HCT116 (cell line): ENCODE measurements around the gene MTIF3. TPM values are rescaled to one million over a fixed set of nuclear protein-coding genes. Genes with fewer than 3 reads are reported as not detected.

ENCODE experiments used
- ATAC-seq: fragments of 200-7000 bp; cut with Tn5 transposase; 2 replicates; pipeline ENCODE4 v1.9.1; 2020; ENCODE audit warnings: mild to moderate bottlenecking, moderate library complexity
- BruUV-seq: library from RNA; stranded (reverse); fragments of 400-500 nt; replicated peaks from 2 replicates; lab custom pipeline; 2021; lab: Mats Ljungman, UMichigan
- CTCF ChIA-PET: fragments of 300-600 bp; sonication (Branson Sonifier 250); formaldehyde crosslinking; loops from one replicate; lab custom pipeline; 2021; ENCODE audit warnings: antibody characterized with exemption; lab: Charles Lee
- POLR2A ChIA-PET: fragments of 300-600, 350-600 bp; sonication (Branson Sonifier 250); formaldehyde crosslinking; loops from one replicate; lab custom pipeline; 2021; ENCODE audit warnings: antibody characterized with exemption; lab: Charles Lee
- RAD21 ChIA-PET, 2 experiments: fragments of 300-600 bp; sonication (Branson Sonifier 250); formaldehyde crosslinking; loops; one replicate each; lab custom pipeline; 2023; ENCODE audit warnings: low total read pairs in 2 of 2; ENCODE audit not compliant: uncharacterized antibody in 2 of 2, unreplicated experiment in 2 of 2, low non-redundant PET in 1 of 2; lab: Charles Lee
- DNase-seq: peaks from one replicate; pipeline ENCODE4 v3.0.0-alpha.2; 2010; ENCODE audit warnings: low read depth, low spot score
- H2AFZ ChIP-seq: fragments of 200-600 bp; shearing (Covaris generic), sonication (generic); 2 replicates; pipeline ENCODE4 v1.6.1; 2017; ENCODE audit warnings: low read depth, mixed run types, mixed read lengths, antibody characterized with exemption, low read length; ENCODE audit not compliant: poor library complexity, severe bottlenecking
- H3K27ac ChIP-seq: 2 replicates; pipeline ENCODE4 v1.5.1; 2012; ENCODE audit warnings: low read depth, low read length
- H3K27me3 ChIP-seq: fragments of 200-600 bp; sonication (generic); 2 replicates; pipeline ENCODE4 v1.6.1; 2016; ENCODE audit warnings: mixed run types, low read length, mixed read lengths; ENCODE audit not compliant: insufficient read depth
- H3K36me3 ChIP-seq, 2 experiments: fragments of 200-500 bp in 1 of 2; fragments of 200-600 bp in 1 of 2; sonication (Bioruptor generic) in 1 of 2; sonication (generic) in 1 of 2; 2 replicates each; pipeline versions ENCODE4 v1.5.1 to v1.6.1; 2014 to 2016; ENCODE audit warnings: low read length in 2 of 2, inconsistent platforms in 1 of 2, mixed read lengths in 1 of 2, mixed run types in 1 of 2; ENCODE audit not compliant: insufficient read depth in 2 of 2, control insufficient read depth in 1 of 2
- H3K4me1 ChIP-seq, 2 experiments: fragments of 200-600 bp in 1 of 2; sonication (generic) in 1 of 2; 2 replicates each; pipeline versions ENCODE4 v1.5.1 to v1.6.1; 2012 to 2017; ENCODE audit warnings: low read length in 2 of 2, inconsistent platforms in 1 of 2, mild to moderate bottlenecking in 1 of 2, mixed read lengths in 1 of 2, mixed run types in 1 of 2, moderate library complexity in 1 of 2; ENCODE audit not compliant: insufficient read depth in 2 of 2, control insufficient read depth in 1 of 2
- H3K4me2 ChIP-seq: fragments of 200-600 bp; sonication (generic); 2 replicates; pipeline ENCODE4 v1.6.1; 2017; ENCODE audit warnings: mixed run types, low read length, mixed read lengths
- H3K4me3 ChIP-seq, 2 experiments: fragments of 200-600 bp in 1 of 2; sonication (generic) in 1 of 2; replicated peaks in 1 of 2; 2 replicates each; pipeline ENCODE4 v1.5.1; 2011 to 2016; ENCODE audit warnings: low read length in 2 of 2, control low read depth in 1 of 2, low read depth in 1 of 2, mild to moderate bottlenecking in 1 of 2, mixed read lengths in 1 of 2, mixed run types in 1 of 2
- H3K79me2 ChIP-seq: fragments of 200-600 bp; sonication (generic); 2 replicates; pipeline ENCODE4 v1.6.1; 2017; ENCODE audit warnings: mild to moderate bottlenecking, mixed run types, low read length, moderate library complexity, mixed read lengths; ENCODE audit not compliant: insufficient read depth
- H3K9ac ChIP-seq: fragments of 200-600 bp; sonication (generic); 2 replicates; pipeline ENCODE4 v1.6.1; 2016; ENCODE audit warnings: low read length, mixed read lengths
- H3K9me2 ChIP-seq: fragments of 200-600 bp; sonication (generic), shearing (Covaris generic); 2 replicates; pipeline ENCODE4 v1.6.1; 2017; ENCODE audit warnings: mixed run types, mild to moderate bottlenecking, moderate library complexity; ENCODE audit not compliant: insufficient read depth
- H3K9me3 ChIP-seq, 2 experiments: fragments of 200-500 bp in 1 of 2; fragments of 200-600 bp in 1 of 2; sonication (Bioruptor generic) in 1 of 2; sonication (generic) in 1 of 2; 2 replicates each; pipeline ENCODE4 v1.6.1; 2014 to 2017; ENCODE audit warnings: low read length in 2 of 2, mixed read lengths in 2 of 2, inconsistent platforms in 1 of 2, low read depth in 1 of 2, mild to moderate bottlenecking in 1 of 2, mixed run types in 1 of 2, moderate library complexity in 1 of 2; ENCODE audit not compliant: control insufficient read depth in 1 of 2, insufficient read depth in 1 of 2
- H4K20me1 ChIP-seq: fragments of 200-600 bp; sonication (generic), shearing (Covaris generic); 2 replicates; pipeline ENCODE4 v1.6.1; 2017; ENCODE audit warnings: mixed run types, mild to moderate bottlenecking, moderate library complexity; ENCODE audit not compliant: insufficient read depth
- ATF3 ChIP-seq: IDR thresholded peaks from 2 replicates; pipeline ENCODE4 v1.6.1; 2012
- CBX3 ChIP-seq: IDR thresholded peaks from 2 replicates; pipeline ENCODE4 v1.6.1; 2012; ENCODE audit warnings: low read depth
- CEBPB ChIP-seq: IDR thresholded peaks from 2 replicates; pipeline ENCODE4 v1.6.1; 2012; ENCODE audit warnings: low read depth
- EGR1 ChIP-seq: IDR thresholded peaks from 2 replicates; pipeline ENCODE4 v1.6.1; 2012; ENCODE audit warnings: low read depth
- ELF1 ChIP-seq: IDR thresholded peaks from 2 replicates; pipeline ENCODE4 v1.6.1; 2012; ENCODE audit warnings: low read depth, borderline replicate concordance
- EZH2 ChIP-seq: fragments of 200-600 bp; sonication (generic); IDR thresholded peaks from 2 replicates; pipeline ENCODE4 v1.6.1; 2017; ENCODE audit warnings: antibody characterized with exemption, mixed run types
- FOSL1 ChIP-seq: IDR thresholded peaks from 2 replicates; pipeline ENCODE4 v1.6.1; 2012; ENCODE audit warnings: low read depth
- JUND ChIP-seq: IDR thresholded peaks from 2 replicates; pipeline ENCODE4 v1.6.1; 2012
- POLR2AphosphoS5 ChIP-seq: IDR thresholded peaks from 2 replicates; pipeline ENCODE4 v1.6.1; 2011; ENCODE audit warnings: mild to moderate bottlenecking, low read depth, low read length, moderate library complexity
- RAD21 ChIP-seq: IDR thresholded peaks from 2 replicates; pipeline ENCODE4 v1.6.1; 2012; ENCODE audit warnings: low read depth, mild to moderate bottlenecking
- SIN3A ChIP-seq: IDR thresholded peaks from 2 replicates; pipeline ENCODE4 v1.6.1; 2012; ENCODE audit warnings: low read depth
- SP1 ChIP-seq: IDR thresholded peaks from 2 replicates; pipeline ENCODE4 v1.6.1; 2012; ENCODE audit warnings: low read depth
- TCF7L2 ChIP-seq: IDR thresholded peaks from 2 replicates; pipeline ENCODE4 v1.7.0; 2011; ENCODE audit warnings: borderline replicate concordance, inconsistent platforms; ENCODE audit not compliant: insufficient read depth, insufficient read length; ENCODE audit errors: extremely low read depth
- YY1 ChIP-seq: IDR thresholded peaks from 2 replicates; pipeline ENCODE4 v1.6.1; 2011; ENCODE audit warnings: low read length, low read depth, moderate library complexity, mild to moderate bottlenecking; ENCODE audit not compliant: insufficient replicate concordance; ENCODE audit errors: extremely low read depth
- ZFX ChIP-seq: fragments of 450-650 bp; IDR thresholded peaks from 2 replicates; pipeline ENCODE4 v1.6.1; 2017
- intact Hi-C: fragments of 100-400 bp; cut with micrococcal nuclease; formaldehyde crosslinking; loops from 2 replicates; pipeline ENCODE4 v1.10.0; 2022
- total RNA-seq: library from RNA; stranded (reverse); gene quantifications from one replicate; pipeline ENCODE4 v1.2.1, GENCODE V29; 2021; ENCODE audit not compliant: unreplicated experiment
- TF ChIP-seq, protein P1 (sequence below): IDR thresholded peaks from 2 replicates; pipeline ENCODE4 v1.6.1; 2012
- TF ChIP-seq, protein P2 (sequence below): IDR thresholded peaks from 2 replicates; pipeline ENCODE4 v1.6.1; 2012; ENCODE audit warnings: low read depth

The MTIF3 gene
- total RNA-seq, 1 experiment from 2014 or later = 27.8 TPM

GRCh38 chr13:27403203-27403678 lies 47.1 kb downstream of the MTIF3 start:
- Histone ChIP-seq H3K27ac (no peak overlapping the region), H3K9me2 (no peaks in the 10 kb centered on the region), H3K4me1 (peaks cover 0 to 5% of the 10 kb centered on the region in 2 experiments; a peak in 2 of 4 replicates), H3K9me3 (no peaks in the 10 kb centered on the region), H3K79me2 (no peaks in the 10 kb centered on the region), H3K4me2 (no peak overlapping the region), H2AFZ (no peak overlapping the region), H3K4me3 (no peak overlapping the region), H3K9ac (no peak overlapping the region), H4K20me1 (no peaks in the 10 kb centered on the region), H3K36me3 (no peaks in the 10 kb centered on the region), H3K27me3 (no peaks in the 10 kb centered on the region)
- ChIA-PET RAD21 (no interaction called here), CTCF (no interaction called here), POLR2A (no interaction called here)
- TF ChIP-seq TCF7L2 (no peak), ELF1 (no peak), ZFX (no peak), POLR2AphosphoS5 (no peak), SP1 (no peak), JUND (no peak), CBX3 (no peak), ATF3 (no peak), SIN3A (no peak), YY1 (no peak), EZH2 (no peak), RAD21 (no peak), FOSL1 (no peak), CEBPB (no peak), EGR1 (no peak)
- TF ChIP-seq, protein P1, sequence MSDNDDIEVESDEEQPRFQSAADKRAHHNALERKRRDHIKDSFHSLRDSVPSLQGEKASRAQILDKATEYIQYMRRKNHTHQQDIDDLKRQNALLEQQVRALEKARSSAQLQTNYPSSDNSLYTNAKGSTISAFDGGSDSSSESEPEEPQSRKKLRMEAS = no peak
- TF ChIP-seq, protein P2, sequence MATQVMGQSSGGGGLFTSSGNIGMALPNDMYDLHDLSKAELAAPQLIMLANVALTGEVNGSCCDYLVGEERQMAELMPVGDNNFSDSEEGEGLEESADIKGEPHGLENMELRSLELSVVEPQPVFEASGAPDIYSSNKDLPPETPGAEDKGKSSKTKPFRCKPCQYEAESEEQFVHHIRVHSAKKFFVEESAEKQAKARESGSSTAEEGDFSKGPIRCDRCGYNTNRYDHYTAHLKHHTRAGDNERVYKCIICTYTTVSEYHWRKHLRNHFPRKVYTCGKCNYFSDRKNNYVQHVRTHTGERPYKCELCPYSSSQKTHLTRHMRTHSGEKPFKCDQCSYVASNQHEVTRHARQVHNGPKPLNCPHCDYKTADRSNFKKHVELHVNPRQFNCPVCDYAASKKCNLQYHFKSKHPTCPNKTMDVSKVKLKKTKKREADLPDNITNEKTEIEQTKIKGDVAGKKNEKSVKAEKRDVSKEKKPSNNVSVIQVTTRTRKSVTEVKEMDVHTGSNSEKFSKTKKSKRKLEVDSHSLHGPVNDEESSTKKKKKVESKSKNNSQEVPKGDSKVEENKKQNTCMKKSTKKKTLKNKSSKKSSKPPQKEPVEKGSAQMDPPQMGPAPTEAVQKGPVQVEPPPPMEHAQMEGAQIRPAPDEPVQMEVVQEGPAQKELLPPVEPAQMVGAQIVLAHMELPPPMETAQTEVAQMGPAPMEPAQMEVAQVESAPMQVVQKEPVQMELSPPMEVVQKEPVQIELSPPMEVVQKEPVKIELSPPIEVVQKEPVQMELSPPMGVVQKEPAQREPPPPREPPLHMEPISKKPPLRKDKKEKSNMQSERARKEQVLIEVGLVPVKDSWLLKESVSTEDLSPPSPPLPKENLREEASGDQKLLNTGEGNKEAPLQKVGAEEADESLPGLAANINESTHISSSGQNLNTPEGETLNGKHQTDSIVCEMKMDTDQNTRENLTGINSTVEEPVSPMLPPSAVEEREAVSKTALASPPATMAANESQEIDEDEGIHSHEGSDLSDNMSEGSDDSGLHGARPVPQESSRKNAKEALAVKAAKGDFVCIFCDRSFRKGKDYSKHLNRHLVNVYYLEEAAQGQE = no peak
- DNase-seq (no peak), ATAC-seq (no peak)
- intact Hi-C loops = no loop called here
- BruUV-seq = no TSS peak
